Measurements from ENCODE around the gene OSBPL9.

The OSBPL9 gene

DNA sequence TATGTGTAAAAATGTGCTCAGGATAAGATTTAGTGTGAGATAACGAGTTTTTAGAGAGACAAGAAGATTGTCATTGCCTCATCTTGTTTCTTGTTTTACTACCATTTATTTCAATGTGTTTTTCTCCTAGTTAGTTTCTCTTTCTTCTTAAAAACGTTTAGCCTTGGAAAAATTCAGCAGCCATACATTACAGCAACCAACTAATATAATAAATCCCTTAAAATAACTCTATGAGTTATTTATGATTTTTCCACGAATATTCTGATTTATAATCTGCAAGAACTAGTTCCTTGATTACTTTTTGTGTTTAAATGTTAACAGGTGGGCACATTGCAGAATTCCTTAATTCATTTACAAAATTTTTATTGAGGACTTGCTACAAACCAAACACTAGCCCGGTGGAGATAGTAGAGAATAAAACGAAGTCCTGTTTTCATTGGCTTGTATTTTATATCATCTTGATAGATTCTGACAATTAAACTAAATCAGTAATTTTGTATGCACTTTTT, 118.9 kb downstream of the OSBPL9 start:
- DNase-seq (ENCODE audit: low read depth, low spot score): no peak

DNA sequence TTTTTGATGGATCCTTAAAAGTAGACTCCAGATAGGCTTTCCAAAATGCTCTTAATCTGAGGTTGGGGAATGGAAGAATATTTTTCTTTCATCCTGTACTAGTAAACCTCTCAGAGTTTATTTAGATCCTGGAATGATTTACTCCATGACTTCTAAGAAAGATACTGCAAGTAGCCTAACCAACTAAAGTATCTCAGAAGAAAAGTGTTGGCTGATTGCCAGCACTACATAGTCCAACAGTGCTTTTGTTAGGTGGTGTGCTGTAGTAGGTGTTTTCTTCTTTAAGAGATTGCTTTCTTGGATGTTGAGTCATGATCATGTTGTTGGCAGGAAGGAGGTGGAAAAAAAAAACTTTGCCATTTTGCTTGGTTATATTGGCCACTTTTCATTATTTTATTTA, 119.8 kb downstream of the OSBPL9 start:
- no peak for DNase-seq (ENCODE audit: low read depth, low spot score)

DNA sequence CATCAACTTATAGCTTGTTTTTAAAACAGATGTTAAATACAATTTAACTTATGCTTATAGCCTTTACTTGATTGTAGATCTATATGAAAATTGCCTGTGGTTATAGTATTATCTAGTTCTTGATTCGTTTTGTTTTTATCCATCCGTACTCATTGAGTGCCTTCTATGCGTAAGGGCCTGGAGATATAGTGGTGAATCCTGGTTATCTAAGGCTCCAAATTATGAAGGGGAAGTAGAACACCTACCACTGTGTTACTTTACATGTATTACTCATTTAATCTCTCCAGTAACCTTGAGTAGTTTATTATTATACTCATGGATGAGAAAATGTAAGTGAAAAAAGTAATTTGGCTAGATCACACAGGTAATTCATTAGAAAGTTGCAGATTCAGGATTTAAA, 121.8 kb downstream of the OSBPL9 start:
- no peak for DNase-seq (ENCODE audit: low read depth, low spot score)

DNA sequence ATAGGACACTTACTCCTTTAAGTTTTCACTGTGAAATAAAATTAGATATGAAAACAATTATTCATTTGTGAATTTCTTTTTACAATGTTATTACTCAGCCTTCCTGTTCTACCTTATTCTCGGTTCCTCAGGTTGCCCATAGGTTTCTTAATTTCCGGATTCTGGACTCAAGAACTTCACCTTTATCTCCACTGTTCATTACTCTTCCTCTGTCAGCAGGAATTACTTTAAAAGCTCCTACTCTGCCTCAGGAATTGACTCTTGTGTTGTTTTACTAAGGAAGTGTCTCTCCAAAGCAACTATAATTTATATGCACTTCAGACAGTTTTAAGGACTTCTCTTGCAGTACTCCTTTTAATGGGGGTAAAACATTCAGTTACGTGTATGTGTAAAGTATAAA, 123.8 kb downstream of the OSBPL9 start:
- DNase-seq (ENCODE audit: low read depth, low spot score): no peak

DNA sequence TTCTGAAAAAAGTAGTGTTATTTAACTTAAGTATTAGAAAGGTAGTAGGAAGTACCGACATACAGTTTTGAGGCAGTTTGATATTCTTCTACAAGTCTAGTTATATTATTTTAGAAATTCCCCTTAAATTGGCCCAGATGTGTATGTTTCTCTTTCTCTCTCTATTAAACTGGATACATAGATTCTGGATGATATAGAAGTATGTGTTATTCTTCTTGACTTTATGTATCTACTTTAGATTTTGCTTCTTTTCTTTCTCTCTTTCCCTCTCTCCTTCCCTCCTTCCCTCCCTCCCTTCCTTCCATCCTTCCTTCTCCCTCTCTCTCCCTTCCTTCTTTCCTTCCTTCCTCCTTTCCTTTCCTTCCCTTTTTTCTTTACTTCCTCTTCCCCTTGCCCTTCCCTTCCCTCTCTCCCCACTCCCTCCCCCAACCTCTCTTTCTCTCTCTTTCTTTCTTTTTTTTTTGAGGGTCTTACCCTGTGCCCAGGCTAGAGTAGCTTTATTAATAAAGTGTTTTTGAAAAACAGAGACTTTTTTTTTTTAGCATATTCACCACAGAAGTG, 124.3 kb downstream of the OSBPL9 start:
- DNase-seq (ENCODE audit: low read depth, low spot score): no peak

DNA sequence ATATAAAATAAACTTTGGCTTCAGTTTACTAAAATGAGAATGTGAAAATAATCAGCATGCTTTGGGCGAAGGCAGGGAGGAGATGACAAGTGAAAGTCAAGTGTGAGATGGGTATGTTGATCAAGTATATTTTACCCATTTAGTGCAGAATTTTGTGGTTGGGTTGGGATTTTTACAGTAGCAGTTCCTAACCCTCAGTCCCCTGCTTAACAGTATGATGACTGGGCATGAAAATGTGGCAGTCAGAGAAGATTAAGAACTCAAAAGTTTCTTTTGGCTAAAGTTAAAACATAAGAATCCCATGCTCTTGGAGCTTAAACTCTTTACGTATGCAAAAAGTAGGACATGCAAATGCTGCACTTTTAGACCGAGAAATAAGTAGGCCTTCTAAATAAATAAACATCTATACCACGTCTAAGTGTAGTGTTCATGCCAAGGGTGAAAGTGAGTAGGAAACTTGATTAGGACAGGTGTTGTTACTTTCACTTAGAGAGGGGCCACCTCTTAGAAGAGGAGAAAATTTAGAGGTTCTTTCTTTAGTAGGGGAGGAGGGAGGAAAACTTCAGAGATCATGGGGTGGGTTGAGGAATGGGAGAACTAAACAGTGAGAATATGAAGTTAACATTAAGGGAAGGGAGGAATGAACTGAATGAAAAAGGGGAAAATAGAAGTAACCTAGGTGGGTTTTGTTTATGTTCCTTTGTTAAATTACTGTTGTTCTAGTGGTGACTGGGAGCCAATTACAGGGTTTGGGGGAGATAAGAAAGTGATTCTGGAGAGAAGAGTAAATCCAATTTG, 127.8 kb downstream of the OSBPL9 start:
- no peak for DNase-seq (ENCODE audit: low read depth, low spot score)

DNA sequence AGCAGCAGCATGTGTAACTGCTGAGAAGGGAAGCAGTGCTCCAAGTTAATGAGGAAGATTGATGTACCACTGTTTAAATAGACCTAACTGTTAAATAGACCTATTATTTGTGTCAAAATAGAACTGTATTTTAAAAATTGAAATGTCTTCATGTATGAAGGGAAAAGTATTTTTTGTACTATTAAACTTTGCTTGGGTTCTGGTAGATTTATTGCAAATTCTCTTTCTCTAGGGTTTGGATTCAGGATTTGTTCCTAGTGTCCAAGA, 128.3 kb downstream of the OSBPL9 start:
- DNase-seq (ENCODE audit: low read depth, low spot score): no peak

DNA sequence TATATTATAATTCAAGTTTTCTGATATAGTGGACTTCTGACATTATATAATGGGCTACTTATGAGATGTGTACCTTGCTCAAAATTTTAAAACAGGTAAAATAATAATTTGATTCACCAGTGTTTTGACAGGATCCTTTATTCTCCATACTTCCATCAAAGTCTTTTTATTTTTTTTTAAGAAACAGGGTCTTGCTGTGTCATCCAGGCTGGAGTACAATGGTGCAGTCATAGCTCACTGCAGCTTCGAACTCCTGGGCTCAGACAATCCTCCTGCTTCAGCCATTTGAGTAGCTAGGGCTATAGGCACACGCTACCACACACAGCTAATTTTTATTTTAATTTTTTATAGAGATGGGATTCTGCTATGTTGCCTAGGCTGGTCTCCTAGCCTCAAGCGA, 132.3 kb downstream of the OSBPL9 start:
- DNase-seq (ENCODE audit: low read depth, low spot score): no peak

DNA sequence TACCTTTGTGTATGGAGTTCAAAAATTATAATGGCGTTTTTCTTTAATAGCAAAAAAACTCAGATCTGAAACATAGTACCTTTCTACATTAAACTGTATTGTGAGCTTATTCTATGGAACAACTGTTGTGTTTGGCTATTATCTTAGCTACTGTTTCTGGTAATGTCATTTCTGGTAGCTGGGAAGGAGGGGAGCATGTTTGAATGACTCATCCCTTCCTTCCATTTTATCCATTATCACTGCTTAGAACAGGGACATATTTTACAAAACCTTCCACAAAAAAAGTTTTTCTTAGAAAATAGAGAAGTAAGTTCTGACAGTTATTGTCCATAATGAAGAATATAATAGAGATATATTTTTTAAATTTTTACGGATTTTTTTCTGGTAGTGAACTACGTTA, 133.3 kb downstream of the OSBPL9 start:
- DNase-seq (ENCODE audit: low read depth, low spot score): no peak

DNA sequence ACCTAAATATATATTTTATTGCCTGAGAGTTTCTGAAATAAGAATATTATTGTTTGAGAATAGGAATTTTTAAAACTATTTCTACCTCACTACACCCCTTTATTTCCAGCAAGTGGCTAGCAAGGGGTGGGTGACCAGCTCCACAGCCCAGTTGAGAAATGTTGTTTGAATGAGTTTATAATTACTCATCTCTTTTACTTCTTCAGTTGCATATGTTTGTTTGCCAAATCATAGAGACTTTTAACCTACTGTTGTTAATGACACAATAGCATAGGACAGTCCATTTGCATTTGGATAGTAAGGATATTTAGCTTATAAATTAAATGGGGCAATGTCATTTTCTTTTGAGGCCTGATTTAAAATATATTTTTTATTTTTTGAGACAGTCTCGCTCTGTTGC, 133.8 kb downstream of the OSBPL9 start:
- DNase-seq (ENCODE audit: low read depth, low spot score): no peak

DNA sequence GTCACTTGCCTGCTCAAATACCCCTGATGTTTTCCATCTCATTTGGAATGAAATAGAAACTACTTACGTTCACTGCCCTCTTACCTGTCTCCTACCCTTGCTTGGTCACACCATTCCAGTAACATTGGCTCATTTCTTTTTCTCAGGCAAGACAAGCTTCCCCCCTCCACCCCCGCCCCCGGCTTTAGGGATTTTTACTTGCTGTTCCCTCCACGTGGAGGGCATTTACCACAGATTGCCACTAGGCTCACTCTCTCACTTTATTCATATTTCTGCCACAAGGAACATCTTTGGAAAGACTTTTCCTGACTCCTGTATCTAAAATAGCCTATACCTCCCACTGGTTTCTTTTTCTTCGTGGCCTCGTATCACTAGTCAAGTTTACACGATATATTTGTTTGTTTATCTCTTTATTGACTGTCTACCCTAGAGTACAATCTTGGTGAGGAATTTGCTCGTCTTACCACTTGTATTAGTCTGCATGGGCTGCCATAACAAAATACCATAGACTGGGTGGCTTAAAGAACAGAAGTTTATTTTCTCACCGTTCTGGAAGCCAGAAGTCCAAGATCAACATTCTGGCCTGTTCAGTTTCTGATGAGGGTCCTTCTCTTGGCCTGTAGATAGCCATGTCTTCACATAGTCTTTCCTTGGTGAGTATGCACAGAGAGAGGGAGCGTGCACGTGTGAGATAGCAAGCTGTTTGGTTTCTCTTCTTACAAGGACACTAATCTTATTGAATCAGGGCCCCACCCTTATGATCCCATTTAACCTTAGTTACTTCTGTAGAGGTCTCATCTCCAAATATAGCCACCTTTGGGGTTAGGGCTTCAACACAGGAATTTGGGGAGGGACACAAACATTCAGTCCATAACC, 135.4 kb downstream of the OSBPL9 start:
- no peak for DNase-seq (ENCODE audit: low read depth, low spot score)

DNA sequence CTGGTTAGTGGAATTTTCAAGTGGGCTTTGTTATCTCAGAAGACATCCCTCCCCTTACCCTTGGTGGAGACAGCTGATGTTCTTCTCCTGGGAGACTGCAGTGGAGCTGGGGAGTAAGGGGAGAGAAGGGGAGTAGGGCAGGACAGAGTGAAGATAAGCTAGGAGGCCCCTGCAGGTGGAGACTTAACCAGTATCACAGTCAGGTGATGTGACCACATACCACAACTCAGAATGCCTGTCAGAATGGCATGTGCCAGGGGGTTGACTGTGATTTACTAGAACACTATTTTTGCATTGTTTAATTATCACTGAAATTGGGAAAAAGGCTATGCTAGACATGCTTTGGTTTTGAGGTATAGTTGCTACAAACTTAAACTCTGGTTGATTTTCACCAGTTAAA, 137.1 kb downstream of the OSBPL9 start:
- no peak for DNase-seq (ENCODE audit: low read depth, low spot score)

DNA sequence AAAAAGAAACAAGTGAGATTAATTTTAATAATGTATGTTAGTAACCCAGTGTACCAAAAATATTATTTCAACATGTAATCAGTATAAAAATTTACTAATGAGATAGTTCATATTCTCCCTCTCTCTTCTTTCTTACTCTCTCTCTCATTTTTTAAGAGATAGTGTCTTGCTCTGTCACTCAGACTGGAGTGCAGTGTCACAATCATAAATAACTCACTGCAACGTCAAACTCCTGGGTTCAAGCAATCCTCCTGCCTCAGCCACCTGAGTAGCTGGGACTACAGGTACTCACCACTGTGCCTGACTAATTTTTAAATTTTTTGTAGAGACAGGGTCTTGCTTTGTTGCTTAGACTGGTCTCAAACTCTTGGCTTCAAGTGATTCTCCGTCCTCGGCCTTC, 137.8 kb downstream of the OSBPL9 start:
- DNase-seq (ENCODE audit: low read depth, low spot score): no peak

DNA sequence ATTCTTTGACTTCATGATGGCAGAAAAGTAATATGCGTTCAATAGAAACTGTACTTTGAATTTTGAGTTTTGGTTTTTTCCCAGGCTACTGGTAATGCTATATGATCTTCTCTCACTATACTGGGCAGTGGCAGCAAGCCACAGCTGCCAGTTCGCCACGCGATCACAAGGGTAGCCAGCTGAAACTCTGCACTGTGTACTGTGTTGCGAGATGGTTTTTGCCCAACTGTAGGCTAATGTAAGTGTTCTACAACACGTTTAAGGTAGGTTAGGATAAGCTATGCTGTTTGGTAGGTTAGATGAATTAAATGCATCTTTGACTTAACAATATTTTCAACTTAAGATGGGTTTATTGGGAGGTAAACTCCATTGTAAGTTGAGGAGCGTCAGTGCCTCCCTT, 138.5 kb downstream of the OSBPL9 start:
- no peak for DNase-seq (ENCODE audit: low read depth, low spot score)

DNA sequence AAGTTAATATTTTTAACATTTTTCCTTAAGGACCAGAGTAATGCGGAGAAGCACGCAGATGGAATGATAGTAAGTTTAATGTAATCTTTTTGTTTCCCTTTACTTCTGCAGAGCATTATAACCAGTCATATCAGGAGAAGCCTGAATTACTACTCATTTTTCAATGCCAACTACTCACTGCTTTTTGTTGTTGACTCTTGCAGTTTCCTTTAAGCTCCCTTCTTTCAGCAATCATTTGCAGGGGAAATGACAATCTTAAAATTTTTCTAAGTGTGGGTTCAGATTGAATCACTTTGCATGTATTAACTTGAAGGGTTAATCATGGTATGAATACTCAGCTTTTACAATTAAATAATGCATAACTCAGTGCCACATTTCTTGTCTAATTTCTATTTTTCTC, 139.4 kb downstream of the OSBPL9 start:
- DNase-seq (ENCODE audit: low read depth, low spot score): no peak

DNA sequence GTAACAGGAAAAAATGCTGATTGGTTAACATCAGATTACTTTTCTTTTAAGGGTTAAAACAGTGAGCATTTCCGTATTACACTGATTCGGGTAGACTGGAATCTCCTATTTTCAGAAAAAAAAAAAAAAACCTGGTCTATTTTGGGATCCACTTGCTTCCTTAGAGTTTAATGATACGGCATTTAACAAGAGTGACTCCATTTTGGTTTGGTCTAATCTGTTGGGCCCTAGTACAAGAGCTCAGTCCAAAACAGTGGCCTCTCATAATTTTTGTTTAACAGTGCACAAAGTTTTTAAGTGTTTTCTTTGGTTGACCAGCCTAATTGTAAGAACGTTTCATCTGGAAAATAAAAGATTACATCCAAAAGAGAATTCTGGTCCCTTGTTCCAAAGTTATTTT, 141.4 kb downstream of the OSBPL9 start:
- no peak for DNase-seq (ENCODE audit: low read depth, low spot score)

DNA sequence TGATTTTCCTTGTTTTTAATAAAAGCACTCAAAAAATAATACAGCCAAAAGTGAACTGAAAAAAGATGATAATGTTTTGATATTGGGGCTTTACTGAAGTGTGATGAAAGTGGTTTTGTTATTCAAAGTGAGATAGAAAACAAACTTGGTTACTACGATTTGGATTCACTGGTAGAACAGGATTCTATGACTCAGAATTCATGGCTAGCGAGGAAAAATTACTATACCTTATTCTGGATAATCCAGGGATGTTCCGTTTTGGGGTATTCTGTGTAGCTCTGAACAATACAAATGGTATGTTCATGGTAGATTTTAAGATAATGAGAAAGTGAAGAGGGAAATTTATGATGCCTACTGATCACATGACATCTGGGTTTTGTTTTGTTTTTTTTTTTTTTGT, 144.0 kb downstream of the OSBPL9 start:
- DNase-seq (ENCODE audit: low read depth, low spot score): no peak

DNA sequence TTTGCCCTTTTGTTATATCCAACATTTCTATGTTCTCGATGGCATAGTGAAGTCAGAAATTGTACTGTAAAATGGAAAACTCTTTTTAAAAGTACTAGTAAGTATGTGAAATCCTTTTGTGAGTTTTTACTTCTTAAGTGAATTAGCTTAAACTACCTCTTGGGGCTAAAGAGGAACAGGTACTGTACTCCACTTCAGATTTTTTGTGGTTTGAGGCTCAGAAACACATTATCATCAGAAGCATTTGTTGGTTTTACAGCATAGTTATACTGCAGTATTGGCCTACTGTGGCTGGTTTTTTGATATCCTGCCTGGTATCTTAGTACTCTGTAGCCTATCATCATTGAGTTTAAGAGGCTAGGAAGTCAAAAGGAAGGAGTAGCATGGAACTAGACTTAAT, 144.5 kb downstream of the OSBPL9 start:
- no peak for DNase-seq (ENCODE audit: low read depth, low spot score)

DNA sequence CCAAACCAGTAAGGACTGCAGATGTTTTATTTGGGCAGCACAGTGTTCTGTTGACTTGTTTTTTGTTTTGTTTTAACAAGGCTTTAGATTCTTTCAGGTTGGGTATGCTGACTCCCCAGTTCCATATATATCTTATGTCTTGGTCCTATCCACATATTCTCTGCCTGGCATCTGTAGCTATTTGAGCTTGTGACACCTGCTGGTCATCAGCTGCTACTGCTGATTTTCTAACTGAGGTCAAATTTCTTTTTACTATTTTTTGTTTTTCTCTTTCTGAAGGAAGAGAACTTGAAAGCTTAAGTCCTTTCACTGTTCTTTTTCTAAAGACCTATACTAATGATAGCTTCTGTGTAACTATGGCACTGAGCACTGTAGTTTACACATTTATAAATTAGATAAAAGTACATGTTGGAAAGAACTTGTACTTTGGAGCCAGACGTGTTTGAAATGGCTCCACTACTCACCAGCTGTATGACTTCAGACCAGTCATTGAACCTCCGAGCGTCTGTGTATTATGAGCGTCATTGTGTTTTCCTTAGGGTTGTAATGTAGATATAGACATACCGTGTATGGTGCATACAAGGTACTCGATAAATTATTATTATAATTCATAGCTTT, 152.2 kb downstream of the OSBPL9 start:
- DNase-seq (ENCODE audit: low read depth, low spot score): peak; percentile 11

DNA sequence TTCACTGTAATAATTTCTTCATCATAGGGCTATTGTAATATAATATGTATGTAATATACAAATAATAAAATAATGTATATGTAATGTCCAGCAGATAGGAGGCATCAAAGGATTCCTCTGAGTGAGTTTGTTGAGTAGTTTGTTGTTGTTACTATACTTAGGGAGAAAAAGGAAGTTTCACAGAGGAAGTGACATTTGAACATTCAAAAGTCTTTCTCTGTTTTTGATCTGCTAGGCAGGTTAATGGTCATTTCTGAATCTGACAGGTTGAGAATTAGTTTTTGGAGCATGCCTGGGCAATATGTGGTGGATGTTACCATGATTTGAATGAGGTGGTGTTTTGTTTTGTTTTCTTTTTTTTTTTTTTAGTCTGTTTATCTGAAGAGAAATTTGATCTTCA, 159.5 kb downstream of the OSBPL9 start:
- DNase-seq (ENCODE audit: low read depth, low spot score): no peak

DNA sequence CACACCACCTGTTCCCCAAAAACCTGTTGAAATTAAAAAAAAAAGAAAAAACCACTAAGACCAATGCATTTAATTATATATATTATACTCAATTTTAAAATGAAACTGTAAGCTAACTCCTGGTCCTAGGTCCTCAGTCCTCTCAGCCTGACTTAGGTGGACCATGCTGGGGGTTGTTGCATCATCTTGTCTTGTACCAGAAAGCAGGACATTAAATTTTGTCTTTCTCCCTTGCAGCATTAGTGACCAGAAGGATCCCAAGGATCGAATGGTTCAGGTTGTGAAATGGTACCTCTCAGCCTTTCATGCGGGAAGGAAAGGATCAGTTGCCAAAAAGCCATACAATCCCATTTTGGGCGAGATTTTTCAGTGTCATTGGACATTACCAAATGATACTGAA, 164.0 kb downstream of the OSBPL9 start:
- no peak for DNase-seq (ENCODE audit: low read depth, low spot score)

DNA sequence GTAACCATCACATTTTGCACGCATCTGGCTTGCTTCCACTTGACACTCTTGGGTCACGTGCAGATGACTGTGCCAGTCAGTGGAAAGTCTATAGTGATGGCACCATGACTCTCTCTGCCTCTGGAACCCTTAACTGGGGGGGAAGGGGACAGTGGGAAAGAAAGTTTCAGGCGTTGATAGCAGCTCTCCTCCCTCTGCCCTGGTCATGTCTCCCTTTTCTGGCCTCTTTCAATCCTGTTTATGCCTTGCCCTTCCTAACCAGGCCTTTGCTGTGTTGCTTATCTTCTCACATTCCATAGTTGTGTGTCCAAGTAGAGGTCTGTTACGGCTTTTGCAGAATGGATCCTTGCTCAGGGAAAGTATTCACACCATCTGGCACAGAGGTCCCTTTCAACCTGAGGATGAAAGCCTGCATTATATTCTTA, 168.1 kb downstream of the OSBPL9 start:
- DNase-seq (ENCODE audit: low read depth, low spot score): no peak

Data from brain pericyte (primary cell).